Ovary (tissue), 1 donor: ENCODE data around the gene GABBR2.

Source experiments
- EP300 ChIP-seq: sonication (generic); formaldehyde crosslinking; IDR thresholded peaks from one replicate; pipeline ENCODE4 v1.6.1; 2017; ENCODE audit warnings: antibody characterized with exemption
- POLR2A ChIP-seq: fragments of 450-650 bp; IDR thresholded peaks from one replicate; pipeline ENCODE4 v1.6.1; 2017; ENCODE audit warnings: antibody characterized with exemption, mild to moderate bottlenecking, moderate library complexity

- TF ChIP-seq POLR2A (no peak), EP300 (no peak)
These were observed 230.9 kb downstream of the GABBR2 start for GRCh38 chr9:98477884-98478283.
